CD4-positive, alpha-beta T cell treated with Interleukin-4 for 1 hour (primary cell): ENCODE results near the gene DPP10.

Source experiments
- DNase-seq, 2 donors: peaks; one replicate each; pipeline ENCODE4 v3.0.0-alpha.2; 2020 to 2022

Gene DPP10

GRCh38 chr2:115825912-115826311, 1383.5 kb downstream of the DPP10 start:
- no peak for DNase-seq

GRCh38 chr2:115833196-115833595, 1390.8 kb downstream of the DPP10 start:
- DNase-seq = no peak

- no peak for DNase-seq
Measured at GRCh38 chr2:115838539-115838938, 1396.1 kb downstream of the DPP10 start.

- no peak for DNase-seq
Measured at GRCh38 chr2:115842306-115842705, 1399.9 kb downstream of the DPP10 start.

- DNase-seq = no peak
Measured at GRCh38 chr2:115848192-115848591, 1405.8 kb downstream of the DPP10 start.

DNA sequence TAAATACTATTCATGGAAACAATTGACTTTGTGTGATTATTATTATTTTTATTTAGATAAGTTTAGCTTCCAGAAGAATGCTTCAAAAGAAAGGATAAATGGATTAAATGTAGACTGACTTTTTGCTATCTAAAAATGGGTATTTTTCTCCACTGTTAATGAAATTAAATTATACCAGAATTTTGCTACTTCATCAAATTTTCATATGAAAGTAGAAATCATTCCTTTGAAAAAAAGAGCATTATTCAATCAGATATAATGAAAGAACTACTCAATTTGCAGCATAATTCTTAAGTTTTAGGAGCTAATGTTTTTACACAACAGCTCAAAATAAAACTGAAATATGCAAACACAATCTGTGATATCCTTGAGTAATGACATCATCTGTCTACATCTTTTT, 1424.6 kb downstream of the DPP10 start:
- no peak for DNase-seq

GRCh38 chr2:115874427-115874826, 1432.0 kb downstream of the DPP10 start:
- DNase-seq = no peak

GRCh38 chr2:115880558-115880957, 1438.1 kb downstream of the DPP10 start:
- no peak for DNase-seq

- no peak for DNase-seq
Measured at GRCh38 chr2:115887209-115887776, 1444.9 kb downstream of the DPP10 start.
